NCI-H2227 treated with DMSO at 0.1 percent for 48 hours (cell line): ENCODE data around the gene CD37.
"Not testable (repeated sequence)": the region's sequence is repeated elsewhere in the genome, so short reads cannot be mapped to it uniquely, and the experiment has no call there.

ENCODE experiments used
- DNase-seq: peaks from one replicate; lab custom pipeline; 2025; lab: John Stamatoyannopoulos, UW

CD37 gene

DNA sequence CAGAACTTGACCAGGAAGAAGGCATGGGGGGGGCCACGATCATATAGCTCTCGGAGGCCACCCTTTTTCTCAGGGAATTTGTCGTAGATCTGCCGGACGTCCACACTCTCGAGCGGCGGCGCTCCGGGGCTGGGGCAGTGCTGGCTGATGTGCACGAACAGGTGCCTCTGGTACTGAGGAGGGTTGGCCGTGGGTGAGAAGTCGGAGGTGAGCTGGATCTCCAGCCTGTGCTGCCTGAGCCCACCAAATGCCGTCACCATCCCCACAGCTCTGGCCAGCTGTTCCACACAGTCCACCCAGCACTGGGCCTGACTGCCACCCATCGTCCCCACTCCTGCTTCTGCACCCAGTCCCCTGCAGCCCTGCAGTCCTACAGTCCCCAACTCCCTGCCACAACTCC is 12.0 kb downstream of the CD37 start:
- DNase-seq = no peak

GRCh38 chr19:49347835-49348234 is 12.6 kb downstream of the CD37 start:
- DNase-seq = peak; percentile 40

GRCh38 chr19:49348305-49349189 is 13.3 kb downstream of the CD37 start:
- DNase-seq = no peak

GRCh38 chr19:49349567-49349966 is 14.4 kb downstream of the CD37 start:
- DNase-seq = no peak

DNA sequence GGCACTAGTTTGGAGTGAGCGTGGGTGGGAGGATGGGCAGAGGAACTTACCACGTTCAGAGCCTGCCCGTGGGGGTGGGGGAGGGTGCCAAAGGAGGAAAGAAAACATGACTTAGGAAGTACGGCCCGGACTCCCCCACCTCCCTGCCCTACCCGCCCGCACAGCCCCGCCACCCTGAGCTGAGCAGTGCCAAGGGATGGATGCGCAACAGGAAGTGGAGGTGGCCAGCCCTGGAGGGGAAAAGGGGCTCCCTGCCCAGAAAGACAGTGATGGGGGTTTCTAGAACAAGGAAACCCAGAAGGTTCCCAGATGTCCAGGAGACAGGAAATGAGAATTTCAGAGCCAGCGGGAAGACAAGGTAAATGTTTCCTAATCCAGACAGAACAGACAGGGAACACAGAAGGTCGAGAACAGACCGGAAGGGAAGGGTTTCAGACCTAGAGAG is 20.7 kb downstream of the CD37 start:
- DNase-seq = no peak

GRCh38 chr19:49356382-49356781 is 21.2 kb downstream of the CD37 start:
- no peak for DNase-seq

GRCh38 chr19:49357186-49357585 is 22.0 kb downstream of the CD37 start:
- DNase-seq = no peak

DNA sequence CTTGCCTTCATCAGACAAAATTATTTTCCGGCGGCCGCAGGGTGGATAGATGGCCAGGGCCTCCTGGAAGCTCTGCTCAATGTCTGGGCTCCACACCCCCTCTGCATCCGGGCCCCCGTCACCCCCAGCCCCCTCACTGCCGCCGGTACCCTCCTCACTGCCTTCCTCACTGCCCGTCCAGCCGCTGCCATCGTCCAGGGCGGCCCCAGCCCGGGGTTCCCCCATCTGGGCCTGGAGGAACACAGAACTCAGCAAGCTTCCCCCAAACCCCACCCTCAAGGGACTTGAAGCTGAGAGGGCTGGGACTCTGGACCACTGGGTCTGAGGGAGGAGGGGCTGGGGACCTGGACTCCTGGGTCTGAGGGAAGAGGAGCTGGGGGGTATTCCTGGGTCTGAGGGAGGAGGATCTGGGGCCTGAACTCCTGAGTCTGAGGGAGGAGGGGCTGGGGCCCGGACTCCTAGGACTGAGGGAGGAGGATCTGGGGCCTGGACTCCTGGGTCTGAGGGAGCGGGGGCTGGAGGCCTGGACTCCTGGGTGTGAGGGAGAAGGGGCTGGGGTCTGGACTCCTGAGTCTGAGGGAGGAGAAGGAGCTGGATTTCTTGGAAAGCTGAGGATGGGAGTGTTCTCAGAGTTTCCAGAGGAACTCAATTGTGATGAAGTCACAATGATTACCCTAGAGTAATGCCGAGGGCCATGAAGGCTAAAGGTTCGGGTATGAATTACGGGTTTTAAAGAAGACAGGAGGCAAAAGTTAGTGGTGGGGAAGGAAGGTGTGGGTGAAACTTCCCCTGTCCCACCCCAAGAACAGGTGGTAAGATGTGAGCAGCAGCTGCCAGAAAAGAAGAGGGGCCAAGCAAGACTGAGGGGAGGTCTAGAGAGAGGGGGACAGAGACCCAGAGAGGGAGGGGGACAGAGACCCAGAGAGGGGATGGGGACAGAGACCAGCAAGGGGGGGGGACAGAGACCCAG is 24.9 kb downstream of the CD37 start:
- no peak for DNase-seq

GRCh38 chr19:49361438-49362047 is 26.3 kb downstream of the CD37 start:
- no peak for DNase-seq

GRCh38 chr19:49362048-49362928 is 27.1 kb downstream of the CD37 start, which contains the start of gene TEAD2:
Gene TEAD2, minus strand, starts transcription at chr19:49362416. Its CDS starts 2,341 bp downstream, at chr19:49360075.
- no peak for DNase-seq

DNA sequence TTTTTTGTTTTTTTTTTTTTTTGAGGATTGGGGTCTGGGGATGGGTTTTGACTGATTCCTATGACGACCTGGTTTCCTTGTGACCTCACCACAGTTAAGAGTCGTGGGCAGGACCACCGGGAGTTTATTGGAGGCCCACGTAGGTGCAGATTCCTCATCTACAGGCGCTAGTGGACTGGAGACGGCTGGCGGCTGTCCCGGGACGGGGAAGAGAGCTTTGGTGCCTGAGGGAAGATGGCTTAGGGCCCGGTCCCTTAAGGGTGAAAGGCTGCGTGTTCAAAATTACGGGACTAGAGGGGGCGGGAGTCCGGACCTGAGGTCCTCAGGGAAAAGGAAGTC is 27.7 kb downstream of the CD37 start:
- no peak for DNase-seq

- peak; percentile 81 for DNase-seq
Measured at GRCh38 chr19:49363268-49364082, 28.3 kb downstream of the CD37 start, which contains the start of gene DKKL1. Gene DKKL1, plus strand, starts transcription at chr19:49363877. Its CDS starts 122 bp downstream, at chr19:49363999.

GRCh38 chr19:49364083-49364737 is 29.0 kb downstream of the CD37 start:
- no peak for DNase-seq

GRCh38 chr19:49366110-49366509 is 30.9 kb downstream of the CD37 start:
- no peak for DNase-seq

DNA sequence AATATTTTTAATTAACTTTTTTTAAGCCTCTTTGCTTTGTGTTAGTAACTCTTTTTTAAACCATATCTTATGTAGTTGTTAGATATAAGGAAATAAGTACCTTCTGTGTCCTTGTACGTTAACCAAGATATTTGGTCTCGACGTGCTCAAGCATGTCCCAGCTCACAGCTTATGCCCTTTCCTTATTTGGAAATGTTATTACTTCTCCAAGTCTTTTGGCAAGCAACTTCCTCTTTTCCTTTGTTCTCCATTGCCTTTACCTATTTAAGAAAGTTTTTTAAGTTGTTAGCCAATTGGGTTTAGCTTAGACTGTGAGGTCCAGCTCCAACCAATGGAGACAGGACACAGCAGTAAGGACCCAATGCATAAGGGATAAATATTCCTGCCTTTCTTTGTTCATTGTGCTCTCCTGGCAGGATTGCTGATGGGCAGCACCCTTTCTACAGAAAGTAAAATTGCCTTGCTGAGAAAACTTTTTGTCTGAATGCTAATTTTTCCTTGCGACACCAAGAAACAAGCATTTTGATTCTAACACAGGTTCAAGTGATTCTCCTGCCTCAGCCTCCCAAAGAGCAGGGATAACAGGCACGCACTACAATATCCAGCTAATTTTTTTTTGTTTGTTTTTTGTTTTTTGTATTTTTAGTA is 33.6 kb downstream of the CD37 start:
- no peak for DNase-seq

- no peak for DNase-seq
Measured at GRCh38 chr19:49371184-49371583, 36.0 kb downstream of the CD37 start.

DNA sequence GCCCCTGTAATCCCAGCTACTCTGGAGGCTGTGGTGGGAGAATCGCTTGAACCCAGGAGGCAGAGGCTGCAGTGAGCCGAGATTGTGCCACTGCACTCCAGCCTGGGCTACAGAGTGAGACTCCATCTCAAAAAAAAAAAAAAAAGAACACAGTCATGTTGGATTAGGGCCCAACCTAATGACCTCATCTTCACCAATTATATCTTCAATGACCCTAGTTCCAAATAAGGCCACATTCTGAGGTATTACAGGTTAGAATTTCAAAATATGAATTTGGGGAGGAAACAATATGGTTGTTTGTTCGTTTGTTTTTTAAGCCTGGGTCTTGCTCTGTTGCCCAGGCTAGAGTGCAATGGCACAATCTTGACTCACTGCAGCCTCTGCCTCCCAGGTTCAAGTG is 38.0 kb downstream of the CD37 start:
- DNase-seq = not testable (repeated sequence)

DNA sequence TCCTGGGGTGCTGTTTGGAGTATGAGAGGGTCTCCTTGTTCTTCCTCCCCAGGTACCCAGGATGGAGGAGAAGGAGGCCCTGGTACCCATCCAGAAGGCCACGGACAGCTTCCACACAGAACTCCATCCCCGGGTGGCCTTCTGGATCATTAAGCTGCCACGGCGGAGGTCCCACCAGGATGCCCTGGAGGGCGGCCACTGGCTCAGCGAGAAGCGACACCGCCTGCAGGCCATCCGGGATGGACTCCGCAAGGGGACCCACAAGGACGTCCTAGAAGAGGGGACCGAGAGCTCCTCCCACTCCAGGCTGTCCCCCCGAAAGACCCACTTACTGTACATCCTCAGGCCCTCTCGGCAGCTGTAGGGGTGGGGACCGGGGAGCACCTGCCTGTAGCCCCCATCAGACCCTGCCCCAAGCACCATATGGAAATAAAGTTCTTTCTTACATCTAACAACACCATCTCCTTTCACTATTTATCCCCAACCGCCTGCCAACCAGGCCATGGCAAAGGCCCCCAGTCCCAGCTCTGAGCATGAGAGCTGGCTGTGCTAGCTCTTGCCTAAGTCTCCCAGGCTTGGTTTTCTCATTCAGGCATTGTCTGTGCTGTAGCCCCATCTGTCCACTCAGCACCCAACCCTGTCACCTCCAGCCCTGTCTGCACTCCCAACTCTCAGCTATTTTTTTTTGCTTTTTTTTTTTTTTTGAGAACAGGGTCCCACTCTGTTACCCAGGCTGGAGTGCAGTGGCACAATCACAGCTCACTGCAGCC is 39.6 kb downstream of the CD37 start:
- DNase-seq = no peak
